Cortex of kidney (tissue), 1 donor: ENCODE measurements around the gene TNS4.

Experiments
- DNase-seq: peaks from one replicate; lab custom pipeline; 2025; lab: John Stamatoyannopoulos, UW

The TNS4 gene

GRCh38 chr17:40517981-40518380 lies 16.6 kb upstream of the TNS4 start:
- no peak for DNase-seq

- DNase-seq = no peak
Observed at GRCh38 chr17:40517286-40517662, 15.9 kb upstream of the TNS4 start.

GRCh38 chr17:40516581-40517285 lies 15.3 kb upstream of the TNS4 start:
- DNase-seq = no peak

- DNase-seq = no peak
Observed at GRCh38 chr17:40515491-40516041, 14.1 kb upstream of the TNS4 start.

GRCh38 chr17:40515011-40515410 lies 13.6 kb upstream of the TNS4 start:
- DNase-seq = no peak

- no peak for DNase-seq
Observed at GRCh38 chr17:40514013-40514875, 12.8 kb upstream of the TNS4 start.

- no peak for DNase-seq
Observed at GRCh38 chr17:40511667-40512220, 10.3 kb upstream of the TNS4 start.

GRCh38 chr17:40511136-40511535 lies 9.7 kb upstream of the TNS4 start:
- no peak for DNase-seq

GRCh38 chr17:40510328-40510648 lies 8.9 kb upstream of the TNS4 start:
- no peak for DNase-seq

- no peak for DNase-seq
Observed at GRCh38 chr17:40509626-40510327, 8.4 kb upstream of the TNS4 start.

GRCh38 chr17:40506786-40507185 lies 5.4 kb upstream of the TNS4 start:
- DNase-seq = no peak

GRCh38 chr17:40503154-40503553 lies 1.7 kb upstream of the TNS4 start:
- DNase-seq = no peak

GRCh38 chr17:40502716-40503115 lies 1.3 kb upstream of the TNS4 start:
- no peak for DNase-seq

- no peak for DNase-seq
Observed at GRCh38 chr17:40500709-40501108, 714 bp downstream of the TNS4 start.

GRCh38 chr17:40500190-40500589 lies 1.2 kb downstream of the TNS4 start:
- DNase-seq = no peak

- DNase-seq = no peak
Observed at GRCh38 chr17:40499551-40500189, 1.8 kb downstream of the TNS4 start.

- DNase-seq = no peak
Observed at GRCh38 chr17:40498281-40499084, 2.9 kb downstream of the TNS4 start.

GRCh38 chr17:40497695-40498094 lies 3.7 kb downstream of the TNS4 start:
- DNase-seq = no peak

GRCh38 chr17:40496634-40497420 lies 4.6 kb downstream of the TNS4 start:
- no peak for DNase-seq

- DNase-seq = no peak
Observed at GRCh38 chr17:40496170-40496569, 5.3 kb downstream of the TNS4 start.
